GM21447 (cell line): ENCODE measurements around the gene IQGAP2.

Source experiments
- ATAC-seq: cut with Tn5 transposase; IDR thresholded peaks from one replicate; pipeline ENCODE4 v1.9.1; 2021; ENCODE audit not compliant: unreplicated experiment

Gene IQGAP2

GRCh38 chr5:76710991-76711390 lies 307.9 kb downstream of the IQGAP2 start:
- no peak for ATAC-seq

- no peak for ATAC-seq
Observed at GRCh38 chr5:76714751-76715485, 311.8 kb downstream of the IQGAP2 start.

- ATAC-seq, result no peak
Observed at GRCh38 chr5:76715486-76715735, 312.3 kb downstream of the IQGAP2 start.

GRCh38 chr5:76715736-76716455 lies 312.8 kb downstream of the IQGAP2 start, which contains the start of gene F2R:
Gene F2R, plus strand, starts transcription at chr5:76716126. Its CDS starts 182 bp downstream, at chr5:76716308.
- ATAC-seq, result peak; percentile 55

- ATAC-seq, result no peak
Observed at GRCh38 chr5:76716456-76717157, 313.5 kb downstream of the IQGAP2 start.

- no peak for ATAC-seq
Observed at GRCh38 chr5:76717222-76718083, 314.4 kb downstream of the IQGAP2 start.

GRCh38 chr5:76718381-76718832 lies 315.3 kb downstream of the IQGAP2 start:
- ATAC-seq, result no peak

- no peak for ATAC-seq
Observed at GRCh38 chr5:76718880-76719279, 315.8 kb downstream of the IQGAP2 start.

- peak; percentile 97 for ATAC-seq
Observed at GRCh38 chr5:76720988-76721569, 318.0 kb downstream of the IQGAP2 start.

- ATAC-seq, result no peak
Observed at GRCh38 chr5:76723266-76723665, 320.2 kb downstream of the IQGAP2 start.

- ATAC-seq, result no peak
Observed at GRCh38 chr5:76723906-76724305, 320.8 kb downstream of the IQGAP2 start.

- ATAC-seq, result no peak
Observed at GRCh38 chr5:76724871-76725270, 321.8 kb downstream of the IQGAP2 start.

- no peak for ATAC-seq
Observed at GRCh38 chr5:76728965-76729364, 325.9 kb downstream of the IQGAP2 start.

- no peak for ATAC-seq
Observed at GRCh38 chr5:76729373-76730290, 326.5 kb downstream of the IQGAP2 start.

GRCh38 chr5:76732405-76733048 lies 329.4 kb downstream of the IQGAP2 start:
- ATAC-seq, result no peak

GRCh38 chr5:76733049-76733417 lies 329.9 kb downstream of the IQGAP2 start:
- peak; percentile 46 for ATAC-seq

- ATAC-seq, result no peak
Observed at GRCh38 chr5:76735762-76736545, 332.9 kb downstream of the IQGAP2 start.
